ENCODE results near the gene OR10V1.

The OR10V1 gene

DNA sequence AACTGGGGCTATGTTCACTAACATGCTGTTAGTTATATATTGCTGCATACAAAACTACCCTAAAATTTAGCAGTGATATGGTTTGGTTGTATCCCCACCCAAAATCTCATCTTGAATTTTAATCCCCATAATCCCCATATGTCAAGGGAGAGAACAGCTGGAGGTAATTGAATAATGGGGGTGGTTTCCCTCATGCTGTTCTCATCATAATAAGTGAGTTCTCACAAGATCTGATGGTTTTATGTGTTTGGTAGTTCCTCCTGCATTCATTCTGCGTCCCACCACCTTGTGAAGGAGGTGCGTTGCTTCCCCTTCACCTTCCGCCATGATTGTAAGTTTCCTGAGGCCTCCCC, 34.9 kb downstream of the OR10V1 start:
- ATAC-seq = no peak
- TF ChIP-seq, protein P1, sequence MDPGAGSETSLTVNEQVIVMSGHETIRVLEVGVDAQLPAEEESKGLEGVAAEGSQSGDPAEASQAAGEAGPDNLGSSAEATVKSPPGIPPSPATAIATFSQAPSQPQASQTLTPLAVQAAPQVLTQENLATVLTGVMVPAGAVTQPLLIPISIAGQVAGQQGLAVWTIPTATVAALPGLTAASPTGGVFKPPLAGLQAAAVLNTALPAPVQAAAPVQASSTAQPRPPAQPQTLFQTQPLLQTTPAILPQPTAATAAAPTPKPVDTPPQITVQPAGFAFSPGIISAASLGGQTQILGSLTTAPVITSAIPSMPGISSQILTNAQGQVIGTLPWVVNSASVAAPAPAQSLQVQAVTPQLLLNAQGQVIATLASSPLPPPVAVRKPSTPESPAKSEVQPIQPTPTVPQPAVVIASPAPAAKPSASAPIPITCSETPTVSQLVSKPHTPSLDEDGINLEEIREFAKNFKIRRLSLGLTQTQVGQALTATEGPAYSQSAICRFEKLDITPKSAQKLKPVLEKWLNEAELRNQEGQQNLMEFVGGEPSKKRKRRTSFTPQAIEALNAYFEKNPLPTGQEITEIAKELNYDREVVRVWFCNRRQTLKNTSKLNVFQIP (CRISPR knock-in tag; IDR thresholded peaks at IDR 0.05; ENCODE audit: borderline replicate concordance, low read depth) = no peak

DNA sequence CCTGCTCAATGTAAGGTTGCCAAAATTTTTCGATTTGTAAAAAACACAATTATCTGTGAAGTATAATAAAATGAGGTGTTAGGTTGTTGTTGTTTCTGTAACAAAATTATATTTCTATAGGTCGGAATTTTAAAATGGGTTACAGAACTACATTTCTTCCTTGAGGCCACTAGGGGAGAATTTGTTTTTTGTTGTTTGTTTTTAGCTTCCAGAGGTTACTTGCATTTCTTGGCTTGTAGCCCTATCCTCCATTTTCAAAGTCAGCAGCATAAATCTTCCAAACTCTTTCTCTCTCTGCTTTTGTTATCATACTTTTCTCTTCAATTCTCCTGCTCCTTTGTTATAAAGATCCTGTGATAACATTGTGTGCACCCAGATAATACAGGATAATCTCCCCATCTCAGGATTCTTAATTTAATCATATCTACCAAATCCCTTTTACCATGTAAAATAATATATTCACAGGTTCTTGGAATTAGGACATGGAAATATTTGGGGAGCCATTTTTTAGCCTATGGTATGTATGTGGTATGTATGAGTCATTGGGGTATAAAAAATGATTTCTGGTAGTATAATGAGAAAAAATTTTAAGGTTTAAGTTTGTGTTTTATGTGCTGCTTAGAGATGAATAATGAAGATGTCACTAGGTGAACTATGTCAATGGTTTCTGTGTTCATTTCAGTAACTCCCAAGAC, 35.4 kb downstream of the OR10V1 start:
- ATAC-seq = no peak
- TF ChIP-seq, protein P2, sequence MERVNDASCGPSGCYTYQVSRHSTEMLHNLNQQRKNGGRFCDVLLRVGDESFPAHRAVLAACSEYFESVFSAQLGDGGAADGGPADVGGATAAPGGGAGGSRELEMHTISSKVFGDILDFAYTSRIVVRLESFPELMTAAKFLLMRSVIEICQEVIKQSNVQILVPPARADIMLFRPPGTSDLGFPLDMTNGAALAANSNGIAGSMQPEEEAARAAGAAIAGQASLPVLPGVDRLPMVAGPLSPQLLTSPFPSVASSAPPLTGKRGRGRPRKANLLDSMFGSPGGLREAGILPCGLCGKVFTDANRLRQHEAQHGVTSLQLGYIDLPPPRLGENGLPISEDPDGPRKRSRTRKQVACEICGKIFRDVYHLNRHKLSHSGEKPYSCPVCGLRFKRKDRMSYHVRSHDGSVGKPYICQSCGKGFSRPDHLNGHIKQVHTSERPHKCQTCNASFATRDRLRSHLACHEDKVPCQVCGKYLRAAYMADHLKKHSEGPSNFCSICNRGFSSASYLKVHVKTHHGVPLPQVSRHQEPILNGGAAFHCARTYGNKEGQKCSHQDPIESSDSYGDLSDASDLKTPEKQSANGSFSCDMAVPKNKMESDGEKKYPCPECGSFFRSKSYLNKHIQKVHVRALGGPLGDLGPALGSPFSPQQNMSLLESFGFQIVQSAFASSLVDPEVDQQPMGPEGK (CRISPR knock-in tag; IDR thresholded peaks at IDR 0.05; ENCODE audit: borderline replicate concordance) = no peak
- TF ChIP-seq CSDC2 (CRISPR knock-in tag; IDR thresholded peaks at IDR 0.05) (no peak), GLIS3 (CRISPR knock-in tag; IDR thresholded peaks at IDR 0.05) (no peak), ZFP3 (CRISPR knock-in tag; IDR thresholded peaks at IDR 0.05) (no peak), TOX (CRISPR knock-in tag; IDR thresholded peaks at IDR 0.05; ENCODE audit: borderline replicate concordance) (no peak), ARNTL (CRISPR knock-in tag; IDR thresholded peaks at IDR 0.05; ENCODE audit: borderline replicate concordance, low read depth) (no peak), ZC3H10 (CRISPR knock-in tag; IDR thresholded peaks at IDR 0.05) (no peak), SNAI2 (CRISPR knock-in tag; IDR thresholded peaks at IDR 0.05) (no peak)
- TF ChIP-seq, protein P1 (CRISPR knock-in tag; IDR thresholded peaks at IDR 0.05; ENCODE audit: borderline replicate concordance, low read depth) = no peak
- TF ChIP-seq, protein P3, sequence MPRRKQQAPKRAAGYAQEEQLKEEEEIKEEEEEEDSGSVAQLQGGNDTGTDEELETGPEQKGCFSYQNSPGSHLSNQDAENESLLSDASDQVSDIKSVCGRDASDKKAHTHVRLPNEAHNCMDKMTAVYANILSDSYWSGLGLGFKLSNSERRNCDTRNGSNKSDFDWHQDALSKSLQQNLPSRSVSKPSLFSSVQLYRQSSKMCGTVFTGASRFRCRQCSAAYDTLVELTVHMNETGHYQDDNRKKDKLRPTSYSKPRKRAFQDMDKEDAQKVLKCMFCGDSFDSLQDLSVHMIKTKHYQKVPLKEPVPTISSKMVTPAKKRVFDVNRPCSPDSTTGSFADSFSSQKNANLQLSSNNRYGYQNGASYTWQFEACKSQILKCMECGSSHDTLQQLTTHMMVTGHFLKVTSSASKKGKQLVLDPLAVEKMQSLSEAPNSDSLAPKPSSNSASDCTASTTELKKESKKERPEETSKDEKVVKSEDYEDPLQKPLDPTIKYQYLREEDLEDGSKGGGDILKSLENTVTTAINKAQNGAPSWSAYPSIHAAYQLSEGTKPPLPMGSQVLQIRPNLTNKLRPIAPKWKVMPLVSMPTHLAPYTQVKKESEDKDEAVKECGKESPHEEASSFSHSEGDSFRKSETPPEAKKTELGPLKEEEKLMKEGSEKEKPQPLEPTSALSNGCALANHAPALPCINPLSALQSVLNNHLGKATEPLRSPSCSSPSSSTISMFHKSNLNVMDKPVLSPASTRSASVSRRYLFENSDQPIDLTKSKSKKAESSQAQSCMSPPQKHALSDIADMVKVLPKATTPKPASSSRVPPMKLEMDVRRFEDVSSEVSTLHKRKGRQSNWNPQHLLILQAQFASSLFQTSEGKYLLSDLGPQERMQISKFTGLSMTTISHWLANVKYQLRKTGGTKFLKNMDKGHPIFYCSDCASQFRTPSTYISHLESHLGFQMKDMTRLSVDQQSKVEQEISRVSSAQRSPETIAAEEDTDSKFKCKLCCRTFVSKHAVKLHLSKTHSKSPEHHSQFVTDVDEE (CRISPR knock-in tag; IDR thresholded peaks at IDR 0.05) = no peak

DNA sequence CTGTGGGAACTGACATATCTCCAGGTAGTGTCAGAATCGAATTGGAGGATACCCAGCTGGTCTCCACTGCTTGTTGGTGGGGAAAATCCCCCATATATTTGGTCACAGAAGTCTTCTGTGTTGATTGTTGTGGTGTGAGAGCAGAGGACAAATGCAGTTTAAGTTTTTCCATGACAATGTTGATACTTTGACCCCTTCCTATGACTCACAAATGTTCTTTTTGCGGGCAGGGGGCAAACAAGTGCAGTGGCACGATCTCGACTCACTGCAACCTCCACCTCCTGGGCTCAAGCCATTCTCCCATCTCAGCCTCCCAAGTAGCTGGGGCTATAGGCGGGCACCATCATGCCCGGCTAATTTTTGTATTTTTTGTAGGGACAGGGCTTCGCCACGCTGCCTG, 37.4 kb downstream of the OR10V1 start:
- TF ChIP-seq ZFP3 (CRISPR knock-in tag; IDR thresholded peaks at IDR 0.05) (no peak), ZNF70 (CRISPR knock-in tag; IDR thresholded peaks at IDR 0.05) (no peak), ISL1 (CRISPR knock-in tag; IDR thresholded peaks at IDR 0.05) (no peak), ESRRG (CRISPR knock-in tag; IDR thresholded peaks at IDR 0.05) (no peak)
- no peak for ATAC-seq

DNA sequence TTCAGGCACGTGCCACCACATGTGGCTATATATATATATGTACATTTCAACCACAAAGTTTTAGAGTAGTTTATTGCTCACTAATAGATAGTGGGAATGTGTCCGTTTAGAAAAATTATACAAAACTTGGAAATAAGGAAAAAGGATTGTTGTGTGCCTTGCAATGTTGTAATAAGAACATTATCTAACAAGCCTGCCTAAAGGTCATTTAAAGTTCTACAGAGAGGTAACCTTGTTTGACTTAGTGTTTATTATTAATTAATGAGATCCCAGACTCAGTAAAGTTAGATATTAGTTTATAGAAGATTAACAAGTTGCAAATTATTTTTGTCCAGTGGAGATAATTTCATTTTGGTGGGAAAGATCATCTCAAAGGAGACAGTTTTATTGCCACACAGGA, 39.4 kb downstream of the OR10V1 start:
- TF ChIP-seq ZNF8 (CRISPR knock-in tag; IDR thresholded peaks at IDR 0.05) (no peak), GLIS3 (CRISPR knock-in tag; IDR thresholded peaks at IDR 0.05) (no peak), ZFP3 (CRISPR knock-in tag; IDR thresholded peaks at IDR 0.05) (no peak), RARB (CRISPR knock-in tag; IDR thresholded peaks at IDR 0.05) (no peak)
- no peak for ATAC-seq

DNA sequence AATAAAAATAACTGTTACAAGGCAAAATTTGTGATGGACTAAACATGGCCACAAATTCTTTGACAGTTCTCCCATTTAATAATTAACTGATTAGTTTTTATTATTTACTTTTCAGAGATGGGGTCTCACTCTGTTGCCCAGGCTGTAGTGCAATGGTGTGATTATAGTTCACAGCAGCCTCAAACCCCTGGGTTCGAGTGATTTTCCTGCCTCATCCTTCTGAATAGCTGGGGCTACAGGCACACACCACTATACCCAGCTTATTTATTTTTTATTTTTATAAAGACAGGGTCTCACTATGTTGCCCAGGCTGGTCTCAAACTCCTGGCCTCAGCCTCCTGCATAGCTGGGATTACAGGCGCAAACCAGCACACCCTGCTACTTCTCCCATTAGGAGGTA, 40.4 kb downstream of the OR10V1 start:
- no peak for ATAC-seq
- TF ChIP-seq, protein P4, sequence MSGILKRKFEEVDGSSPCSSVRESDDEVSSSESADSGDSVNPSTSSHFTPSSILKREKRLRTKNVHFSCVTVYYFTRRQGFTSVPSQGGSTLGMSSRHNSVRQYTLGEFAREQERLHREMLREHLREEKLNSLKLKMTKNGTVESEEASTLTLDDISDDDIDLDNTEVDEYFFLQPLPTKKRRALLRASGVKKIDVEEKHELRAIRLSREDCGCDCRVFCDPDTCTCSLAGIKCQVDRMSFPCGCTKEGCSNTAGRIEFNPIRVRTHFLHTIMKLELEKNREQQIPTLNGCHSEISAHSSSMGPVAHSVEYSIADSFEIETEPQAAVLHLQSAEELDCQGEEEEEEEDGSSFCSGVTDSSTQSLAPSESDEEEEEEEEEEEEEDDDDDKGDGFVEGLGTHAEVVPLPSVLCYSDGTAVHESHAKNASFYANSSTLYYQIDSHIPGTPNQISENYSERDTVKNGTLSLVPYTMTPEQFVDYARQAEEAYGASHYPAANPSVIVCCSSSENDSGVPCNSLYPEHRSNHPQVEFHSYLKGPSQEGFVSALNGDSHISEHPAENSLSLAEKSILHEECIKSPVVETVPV (CRISPR knock-in tag; IDR thresholded peaks at IDR 0.05) = no peak
- TF ChIP-seq ZNF8 (CRISPR knock-in tag; IDR thresholded peaks at IDR 0.05) = no peak
